GM18517 (cell line): Measurements from ENCODE around the gene NCAPG2.

Source experiments
- ATAC-seq: cut with Tn5 transposase; IDR thresholded peaks from one replicate; pipeline ENCODE4 v1.9.1; 2021; ENCODE audit warnings: mild to moderate bottlenecking, moderate library complexity; ENCODE audit not compliant: unreplicated experiment

The NCAPG2 gene

GRCh38 chr7:158735935-158736334 is 31.3 kb upstream of the NCAPG2 start:
- no peak for ATAC-seq

GRCh38 chr7:158734861-158735260 is 30.3 kb upstream of the NCAPG2 start:
- no peak for ATAC-seq

- no peak for ATAC-seq
Measured at GRCh38 chr7:158733775-158734494, 29.3 kb upstream of the NCAPG2 start.

GRCh38 chr7:158733220-158733519 is 28.6 kb upstream of the NCAPG2 start:
- ATAC-seq: no peak

- ATAC-seq: no peak
Measured at GRCh38 chr7:158732494-158733219, 28.1 kb upstream of the NCAPG2 start.

GRCh38 chr7:158731761-158732160 is 27.2 kb upstream of the NCAPG2 start:
- ATAC-seq: no peak

GRCh38 chr7:158730383-158731346 is 26.1 kb upstream of the NCAPG2 start:
- ATAC-seq: no peak

GRCh38 chr7:158729646-158730382 is 25.2 kb upstream of the NCAPG2 start:
- ATAC-seq: no peak

GRCh38 chr7:158728911-158729645 is 24.5 kb upstream of the NCAPG2 start:
- ATAC-seq: no peak

GRCh38 chr7:158727690-158728089 is 23.1 kb upstream of the NCAPG2 start:
- ATAC-seq: no peak

- no peak for ATAC-seq
Measured at GRCh38 chr7:158726277-158726807, 21.7 kb upstream of the NCAPG2 start.

- no peak for ATAC-seq
Measured at GRCh38 chr7:158725506-158725800, 20.8 kb upstream of the NCAPG2 start.

- ATAC-seq: no peak
Measured at GRCh38 chr7:158724658-158725505, 20.3 kb upstream of the NCAPG2 start.

- no peak for ATAC-seq
Measured at GRCh38 chr7:158723714-158724385, 19.2 kb upstream of the NCAPG2 start.

- ATAC-seq: no peak
Measured at GRCh38 chr7:158723266-158723665, 18.7 kb upstream of the NCAPG2 start.

- no peak for ATAC-seq
Measured at GRCh38 chr7:158722574-158723237, 18.1 kb upstream of the NCAPG2 start.

GRCh38 chr7:158720112-158720511 is 15.5 kb upstream of the NCAPG2 start:
- ATAC-seq: no peak

- no peak for ATAC-seq
Measured at GRCh38 chr7:158716802-158717201, 12.2 kb upstream of the NCAPG2 start.
